B cell (primary cell): ENCODE measurements around the gene BYSL. TPM values are rescaled to one million over a fixed set of nuclear protein-coding genes. Genes with fewer than 3 reads are reported as not detected.
A peak's percentile ranks its signal among the peaks of the same experiment; 100 is the strongest.

Source experiments
- ATAC-seq: fragments of 200-7000 bp; cut with Tn5 transposase; one replicate; pipeline ENCODE4 v1.10.0; 2021; ENCODE audit warnings: low read depth, mild to moderate bottlenecking, moderate number of reproducible peaks, moderate library complexity
- CTCF ChIA-PET: fragments of 350-600 bp; sonication (Branson Sonifier 250); formaldehyde crosslinking; loops from one replicate; lab custom pipeline; 2021; ENCODE audit warnings: antibody characterized with exemption, inconsistent platforms; lab: Charles Lee
- POLR2A ChIA-PET: fragments of 350-600 bp; sonication (Branson Sonifier 250); formaldehyde crosslinking; loops from one replicate; lab custom pipeline; 2021; ENCODE audit warnings: antibody characterized with exemption; lab: Charles Lee
- DNase-seq: peaks from one replicate; pipeline ENCODE4 v3.0.0; 2013
- H2AFZ ChIP-seq: 2 replicates; pipeline ENCODE4 v1.6.1; 2012; ENCODE audit warnings: mild to moderate bottlenecking, low read depth, low read length; ENCODE audit not compliant: insufficient read depth, poor library complexity, severe bottlenecking
- H3K27ac ChIP-seq, 2 donors: 1 replicate in 1 of 2; 2 replicates in 1 of 2; pipeline ENCODE4 v1.5.1; 2012 to 2013; ENCODE audit warnings: low read length in 2 of 2, mild to moderate bottlenecking in 2 of 2, moderate library complexity in 1 of 2
- H3K27me3 ChIP-seq, 4 experiments: fragments of 200-600 bp in 1 of 4; sonication (generic) in 1 of 4; replicated peaks in 1 of 4; 1 replicate in 2 of 4; 2 replicates in 2 of 4; pipeline versions ENCODE4 v1.6.1 to v1.7.0; 2013 to 2016; ENCODE audit warnings: low read length in 3 of 4, mild to moderate bottlenecking in 2 of 4, mixed read lengths in 1 of 4, moderate library complexity in 1 of 4; ENCODE audit not compliant: insufficient read depth in 4 of 4, control insufficient read depth in 3 of 4; ENCODE audit errors: control extremely low read depth in 1 of 4
- H3K36me3 ChIP-seq, 2 experiments: replicated peaks in 1 of 2; 1 replicate in 1 of 2; 2 replicates in 1 of 2; pipeline versions ENCODE4 v1.6.1 to v1.7.1; 2013; ENCODE audit warnings: low read length in 1 of 2; ENCODE audit not compliant: insufficient read depth in 2 of 2, control insufficient read depth in 1 of 2; ENCODE audit errors: control extremely low read depth in 1 of 2, extremely low read depth in 1 of 2
- H3K4me1 ChIP-seq, 2 donors: fragments of 200-600 bp in 1 of 2; sonication (generic) in 1 of 2; 1 replicate in 1 of 2; 2 replicates in 1 of 2; pipeline versions ENCODE4 v1.5.1 to v1.6.1; 2013 to 2017; ENCODE audit warnings: low read length in 2 of 2; ENCODE audit not compliant: control insufficient read depth in 2 of 2, insufficient read depth in 2 of 2
- H3K4me2 ChIP-seq: replicated peaks from 2 replicates; pipeline ENCODE3; 2012; ENCODE audit warnings: mild to moderate bottlenecking, low read depth, low read length; ENCODE audit not compliant: poor library complexity, severe bottlenecking
- H3K4me3 ChIP-seq, 5 experiments: fragments of 200-600 bp in 1 of 5; sonication (generic) in 1 of 5; 1 replicate in 3 of 5; 2 replicates in 2 of 5; pipeline versions ENCODE4 v1.5.1 to v1.7.0; 2011 to 2016; ENCODE audit warnings: low read length in 4 of 5, mild to moderate bottlenecking in 4 of 5, low read depth in 2 of 5, control low read depth in 1 of 5, moderate library complexity in 1 of 5; ENCODE audit not compliant: insufficient read depth in 1 of 5; ENCODE audit errors: control extremely low read depth in 1 of 5, extremely low read depth in 1 of 5
- H3K79me2 ChIP-seq: fragments of 200-600 bp; sonication (generic); one replicate; pipeline ENCODE4 v1.6.0; 2016; ENCODE audit warnings: low read length; ENCODE audit not compliant: control insufficient read depth, insufficient read depth
- H3K9ac ChIP-seq: fragments of 200-600 bp; sonication (generic); 2 replicates; pipeline ENCODE4 v1.6.1; 2017; ENCODE audit warnings: mild to moderate bottlenecking, low read length, moderate library complexity
- H3K9me3 ChIP-seq, 3 donors: one replicate each; pipeline versions ENCODE4 v1.6.1 to v1.7.1; 2013; ENCODE audit warnings: low read length in 2 of 3; ENCODE audit not compliant: control insufficient read depth in 2 of 3, insufficient read depth in 1 of 3; ENCODE audit errors: control extremely low read depth in 1 of 3
- H4K20me1 ChIP-seq: 2 replicates; pipeline ENCODE4 v1.6.0; 2012; ENCODE audit warnings: mild to moderate bottlenecking, low read length; ENCODE audit not compliant: insufficient read depth, control insufficient read depth, poor library complexity, severe bottlenecking
- H3K27ac Mint-ChIP-seq: one replicate; pipeline ENCODE4 v1.8.0; 2021; ENCODE audit warnings: mixed read lengths
- H3K27me3 Mint-ChIP-seq: one replicate; pipeline ENCODE4 v1.8.0; 2021; ENCODE audit warnings: mixed read lengths
- H3K4me1 Mint-ChIP-seq: one replicate; pipeline ENCODE4 v1.8.0; 2021; ENCODE audit warnings: mixed read lengths
- H3K4me3 Mint-ChIP-seq: one replicate; pipeline ENCODE4 v1.8.0; 2021; ENCODE audit warnings: mixed read lengths
- H3K9me3 Mint-ChIP-seq: one replicate; pipeline ENCODE4 v1.8.0; 2022; ENCODE audit warnings: mixed read lengths; ENCODE audit not compliant: insufficient read depth
- EZH2 ChIP-seq: IDR thresholded peaks from 2 replicates; pipeline ENCODE4 v1.6.1; 2012; ENCODE audit warnings: borderline replicate concordance, low read depth, mild to moderate bottlenecking, moderate library complexity, low read length; ENCODE audit not compliant: insufficient read depth, poor library complexity, severe bottlenecking
- WGBS: methylation state at CpG from one replicate; pipeline ENCODE4 v1.1.5; 2013; ENCODE audit warnings: missing lambda C conversion rate; ENCODE audit not compliant: insufficient coverage; 5-methylcytosine and 5-hydroxymethylcytosine counted together
- intact Hi-C: fragments of 100-400 bp; cut with micrococcal nuclease; formaldehyde crosslinking; loops from one replicate; pipeline ENCODE4 v1.10.0; 2022
- polyA plus RNA-seq: library from polyadenylated mRNA; depleted of rRNA; stranded (reverse); fragments of >200 nt; gene quantifications from 2 replicates; pipeline ENCODE4 v1.2.3, GENCODE V29; 2012
- total RNA-seq, 2 donors: library from RNA; stranded (reverse); fragments of 120-200 nt in 1 of 2; gene quantifications; 1 replicate in 1 of 2; 2 replicates in 1 of 2; pipeline versions ENCODE4 v1.2.3 to v1.2.4, GENCODE V29; 2013 to 2022
- TF ChIP-seq, protein P1 (sequence below): fragments of 200-600 bp; IDR thresholded peaks from one replicate; pipeline ENCODE4 v1.8.0; 2022; ENCODE audit warnings: antibody characterized with exemption, mild to moderate bottlenecking

Gene BYSL
- total and polyA plus RNA-seq, 2 donors (not counting 1 experiment from before 2014, with no cell fraction given), result 6.0 to 11.1 TPM

DNA sequence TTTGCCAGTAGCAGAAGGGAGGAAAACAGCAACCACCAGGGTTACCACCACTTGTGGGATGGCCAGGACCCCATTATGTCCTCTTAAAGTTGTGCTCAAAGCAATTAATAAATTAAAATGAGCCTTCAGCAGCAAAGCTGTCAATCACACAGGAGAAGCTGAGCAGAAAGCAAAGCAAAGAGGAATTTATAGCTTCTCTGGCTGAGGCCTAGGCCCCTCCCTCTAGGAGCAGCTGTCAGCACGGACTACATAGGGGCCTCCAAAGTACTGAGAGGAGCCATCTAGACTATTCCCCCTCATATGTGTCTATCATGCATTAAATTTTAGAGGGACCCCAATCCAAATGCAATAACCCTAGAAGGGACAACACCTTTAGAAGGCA lies 13.9 kb downstream of the BYSL start:
- H3K36me3 ChIP-seq, result peaks cover 3 to 60% of the 10 kb centered on the region in 2 experiments
- no CpG with 5 or more reads among the region's 1 CpG for WGBS
- no peaks in the 10 kb centered on the region for H3K9me3 ChIP-seq
- H2AFZ ChIP-seq, result no peak overlapping the region
- H3K4me3 ChIP-seq, result no peak overlapping the region
- DNase-seq, result no peak
- Mint-ChIP-seq H3K9me3 (no peaks in the 10 kb centered on the region), H3K4me3 (no peak overlapping the region), H3K4me1 (peaks cover 58% of the 10 kb centered on the region), H3K27ac (peak overlapping the region; percentile 15), H3K27me3 (no peaks in the 10 kb centered on the region)
- H3K4me2 ChIP-seq, result peak overlapping the region; percentile 5
- H3K27me3 ChIP-seq, result no peaks in the 10 kb centered on the region
- peak overlapping the region in 1 of 2 donors; percentile 59 for H3K27ac ChIP-seq
- intact Hi-C loops, result no loop called here
- H3K4me1 ChIP-seq, result peaks cover 54 to 60% of the 10 kb centered on the region in 2 donors
- TF ChIP-seq EZH2, result no peak
- TF ChIP-seq, protein P1, sequence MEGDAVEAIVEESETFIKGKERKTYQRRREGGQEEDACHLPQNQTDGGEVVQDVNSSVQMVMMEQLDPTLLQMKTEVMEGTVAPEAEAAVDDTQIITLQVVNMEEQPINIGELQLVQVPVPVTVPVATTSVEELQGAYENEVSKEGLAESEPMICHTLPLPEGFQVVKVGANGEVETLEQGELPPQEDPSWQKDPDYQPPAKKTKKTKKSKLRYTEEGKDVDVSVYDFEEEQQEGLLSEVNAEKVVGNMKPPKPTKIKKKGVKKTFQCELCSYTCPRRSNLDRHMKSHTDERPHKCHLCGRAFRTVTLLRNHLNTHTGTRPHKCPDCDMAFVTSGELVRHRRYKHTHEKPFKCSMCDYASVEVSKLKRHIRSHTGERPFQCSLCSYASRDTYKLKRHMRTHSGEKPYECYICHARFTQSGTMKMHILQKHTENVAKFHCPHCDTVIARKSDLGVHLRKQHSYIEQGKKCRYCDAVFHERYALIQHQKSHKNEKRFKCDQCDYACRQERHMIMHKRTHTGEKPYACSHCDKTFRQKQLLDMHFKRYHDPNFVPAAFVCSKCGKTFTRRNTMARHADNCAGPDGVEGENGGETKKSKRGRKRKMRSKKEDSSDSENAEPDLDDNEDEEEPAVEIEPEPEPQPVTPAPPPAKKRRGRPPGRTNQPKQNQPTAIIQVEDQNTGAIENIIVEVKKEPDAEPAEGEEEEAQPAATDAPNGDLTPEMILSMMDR, result no peak
- H3K9ac ChIP-seq, result no peak overlapping the region
- POLR2A ChIA-PET, result interaction anchor here (0.6 to 0.7 kb wide), 2 partner anchors 94 to 207 kb away, joined by 3 to 8 read pairs; partner anchors contain the start of gene C6orf132
- H3K79me2 ChIP-seq, result peaks cover 57% of the 10 kb centered on the region
- peaks cover 85% of the 10 kb centered on the region for H4K20me1 ChIP-seq
- CTCF ChIA-PET, result interaction anchor here (0.9 to 12.5 kb wide), 9 partner anchors 9 to 148 kb away, joined by 3 to 263 read pairs (median 5); partner anchors contain the start of genes BYSL, MED20, TAF8 and TOMM6
- no peak for ATAC-seq

DNA sequence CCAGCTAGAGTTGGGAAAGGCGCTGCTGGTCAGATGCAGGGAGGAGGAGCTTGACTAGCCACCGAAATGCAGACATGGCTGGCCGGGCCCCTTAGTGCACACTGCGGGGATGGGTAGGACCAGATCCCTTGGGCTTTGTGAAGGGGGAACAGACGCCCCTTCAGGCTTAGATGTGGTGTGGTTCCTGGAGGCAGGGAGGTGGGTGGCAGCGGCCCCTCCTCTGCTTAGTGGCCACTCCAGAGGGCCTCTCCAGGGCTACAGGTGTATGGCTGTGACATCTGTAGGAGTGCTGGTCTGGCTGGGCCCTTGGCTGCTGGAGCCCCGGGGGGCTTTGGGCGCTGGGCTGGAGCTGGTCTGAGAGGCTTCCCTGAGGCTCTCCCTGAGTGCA lies 14.4 kb downstream of the BYSL start:
- POLR2A ChIA-PET, result interaction anchor here (0.6 to 1.1 kb wide), 5 partner anchors 13 to 207 kb away, joined by 3 to 8 read pairs (median 3); partner anchors contain the start of gene C6orf132
- DNase-seq (no peak), ATAC-seq (no peak)
- no peaks in the 10 kb centered on the region for H3K27me3 ChIP-seq
- Mint-ChIP-seq H3K27ac (peak overlapping the region; percentile 87), H3K4me3 (no peak overlapping the region), H3K9me3 (no peaks in the 10 kb centered on the region), H3K4me1 (peaks cover 63% of the 10 kb centered on the region), H3K27me3 (no peaks in the 10 kb centered on the region)
- H2AFZ ChIP-seq, result no peak overlapping the region
- H3K79me2 ChIP-seq, result peaks cover 62% of the 10 kb centered on the region
- H3K4me3 ChIP-seq, result no peak overlapping the region
- 30% methylated on average over 8 of the region's 8 CpGs for WGBS
- CTCF ChIA-PET, result interaction anchor here (0.9 to 12.5 kb wide), 11 partner anchors 8 to 149 kb away, joined by 3 to 263 read pairs (median 5); partner anchors contain the start of genes BYSL, MED20, TAF8 and TOMM6
- no peak overlapping the region for H3K9ac ChIP-seq
- intact Hi-C loops, result loop anchor here (1.0 kb wide), 3 partner anchors 40 to 109 kb away; partner anchors contain the start of gene USP49
- H3K36me3 ChIP-seq, result peaks cover 3 to 55% of the 10 kb centered on the region in 2 experiments
- H3K27ac ChIP-seq, result peak overlapping the region; percentile 10 to 59
- peaks cover 85% of the 10 kb centered on the region for H4K20me1 ChIP-seq
- no peak for TF ChIP-seq EZH2
- TF ChIP-seq, protein P1, result no peak
- H3K4me2 ChIP-seq, result peak overlapping the region; percentile 40
- peaks cover 59 to 65% of the 10 kb centered on the region in 2 donors for H3K4me1 ChIP-seq
- no peaks in the 10 kb centered on the region for H3K9me3 ChIP-seq
